ENCODE data around the gene NCAPG2. TPM values are rescaled to one million over a fixed set of nuclear protein-coding genes. Genes with fewer than 3 reads are reported as not detected.
A peak's percentile ranks its signal among the peaks of the same experiment; 100 is the strongest.

The NCAPG2 gene
- total and polyA plus RNA-seq, 2 experiments from 2014 or later, result 38.7 to 91.2 TPM

GRCh38 chr7:158702944-158703343 is 1.7 kb downstream of the NCAPG2 start:
- Histone ChIP-seq H3K9me2 (ENCODE audit: insufficient read depth) (no peaks in the 10 kb centered on the region), H2AFZ (no peak overlapping the region), H3K27me3 (ENCODE audit: insufficient read depth) (no peaks in the 10 kb centered on the region), H3K4me2 (peak overlapping the region; percentile 95), H3K4me3 (peak overlapping the region; percentile 91), H3F3A (replicated peaks; ENCODE audit: low read depth) (no peaks in the 10 kb centered on the region; the same call in 1 of the 2 replicates), H3K27ac (ENCODE audit: low read depth) (peak overlapping the region; percentile 39; the same call in 1 of the 2 replicates), H4K20me1 (replicated peaks; ENCODE audit: insufficient read depth) (peaks cover 17% of the 10 kb centered on the region), H3K36me3 (ENCODE audit: insufficient read depth) (peaks cover 28% of the 10 kb centered on the region), H3K79me2 (replicated peaks; ENCODE audit: insufficient read depth) (peaks cover 56% of the 10 kb centered on the region), H3K4me1 (ENCODE audit: insufficient read depth) (peaks cover 33% of the 10 kb centered on the region)
- peaks cover 39% of the 10 kb centered on the region for H3K4me1 Mint-ChIP-seq
- peak overlapping the region; percentile 74; the same call in 1 of the 2 replicates for H3K27ac Mint-ChIP-seq
- ATAC-seq (no peak), DNase-seq (ENCODE audit: low spot score) (no peak)
- H3K9me3 Mint-ChIP-seq, result peaks cover 10% of the 10 kb centered on the region
- peaks cover 47% of the 10 kb centered on the region for H3K36me3 Mint-ChIP-seq (ENCODE audit: low read depth)
- no peak for TF ChIP-seq NANOG (IDR thresholded peaks at IDR 0.05; ENCODE audit: borderline replicate concordance)
- no peak for TF ChIP-seq POLR2AphosphoS5 (IDR thresholded peaks at IDR 0.05; ENCODE audit: low read depth)
- H3K4me3 Mint-ChIP-seq, result peak overlapping the region; percentile 84
- H3K27me3 Mint-ChIP-seq (ENCODE audit: insufficient read depth, low read depth, poor library complexity), result peaks cover 3% of the 10 kb centered on the region

GRCh38 chr7:158702196-158702595 is 2.4 kb downstream of the NCAPG2 start:
- Histone ChIP-seq H3K79me2 (replicated peaks; ENCODE audit: insufficient read depth) (peaks cover 64% of the 10 kb centered on the region), H3K4me3 (peak overlapping the region; percentile 91), H3K36me3 (ENCODE audit: insufficient read depth) (peaks cover 35% of the 10 kb centered on the region), H2AFZ (no peak overlapping the region), H3K27me3 (ENCODE audit: insufficient read depth) (no peaks in the 10 kb centered on the region), H4K20me1 (replicated peaks; ENCODE audit: insufficient read depth) (peaks cover 24% of the 10 kb centered on the region), H3K9me2 (ENCODE audit: insufficient read depth) (no peaks in the 10 kb centered on the region), H3K4me1 (ENCODE audit: insufficient read depth) (peaks cover 33% of the 10 kb centered on the region), H3K4me2 (peak overlapping the region; percentile 95), H3K27ac (ENCODE audit: low read depth) (peak overlapping the region; percentile 39), H3F3A (replicated peaks; ENCODE audit: low read depth) (no peaks in the 10 kb centered on the region; the same call in 1 of the 2 replicates)
- DNase-seq (ENCODE audit: low spot score) (peak; percentile 83), ATAC-seq (peak; percentile 38)
- peaks cover 2% of the 10 kb centered on the region for H3K27me3 Mint-ChIP-seq (ENCODE audit: insufficient read depth, low read depth, poor library complexity)
- H3K9me3 Mint-ChIP-seq, result peaks cover 4% of the 10 kb centered on the region; the same call in 1 of the 3 replicates
- H3K4me1 Mint-ChIP-seq, result peaks cover 39% of the 10 kb centered on the region
- H3K36me3 Mint-ChIP-seq (ENCODE audit: low read depth), result peaks cover 47% of the 10 kb centered on the region
- TF ChIP-seq ZNF331 (CRISPR knock-in tag; IDR thresholded peaks at IDR 0.05; ENCODE audit: low read depth) (no peak), CTCF (conservative IDR thresholded peaks at IDR 0.05; ENCODE audit: low read depth in 2 of 2) (no peak), ETS1 (IDR thresholded peaks at IDR 0.05) (no peak), JUNB (IDR thresholded peaks at IDR 0.05; ENCODE audit: unreplicated experiment) (no peak), POLR2AphosphoS5 (IDR thresholded peaks at IDR 0.05; ENCODE audit: low read depth) (no peak), ZNF114 (CRISPR knock-in tag; IDR thresholded peaks at IDR 0.05) (no peak), EZH2phosphoT487 (IDR thresholded peaks at IDR 0.05; ENCODE audit: unreplicated experiment) (no peak), STAT1 (IDR thresholded peaks at IDR 0.05; ENCODE audit: unreplicated experiment) (no peak)
- peak overlapping the region; percentile 84 for H3K4me3 Mint-ChIP-seq
- H3K27ac Mint-ChIP-seq, result peak overlapping the region; percentile 74

All from GM23338 (cell line).